Keratinocyte (primary cell): ENCODE results near the gene AQP2.

ENCODE experiments used
- EZH2 ChIP-seq: IDR thresholded peaks from one replicate; pipeline ENCODE4 v1.6.1; 2012; ENCODE audit warnings: inconsistent platforms, mild to moderate bottlenecking, low read length, moderate library complexity
- TF ChIP-seq, protein P1 (sequence below), 3 experiments: IDR thresholded peaks in 1 of 3; conservative IDR thresholded peaks in 1 of 3; optimal IDR thresholded peaks in 1 of 3; 2 replicates in 2 of 3; 3 replicates in 1 of 3; pipeline versions ENCODE3 to v1.5.1; 2011; ENCODE audit warnings: low read length in 3 of 3, mild to moderate bottlenecking in 3 of 3, moderate library complexity in 2 of 3, control low read depth in 1 of 3, inconsistent platforms in 1 of 3; ENCODE audit not compliant: insufficient read depth in 2 of 3; ENCODE audit errors: extremely low read depth in 1 of 3

DNA sequence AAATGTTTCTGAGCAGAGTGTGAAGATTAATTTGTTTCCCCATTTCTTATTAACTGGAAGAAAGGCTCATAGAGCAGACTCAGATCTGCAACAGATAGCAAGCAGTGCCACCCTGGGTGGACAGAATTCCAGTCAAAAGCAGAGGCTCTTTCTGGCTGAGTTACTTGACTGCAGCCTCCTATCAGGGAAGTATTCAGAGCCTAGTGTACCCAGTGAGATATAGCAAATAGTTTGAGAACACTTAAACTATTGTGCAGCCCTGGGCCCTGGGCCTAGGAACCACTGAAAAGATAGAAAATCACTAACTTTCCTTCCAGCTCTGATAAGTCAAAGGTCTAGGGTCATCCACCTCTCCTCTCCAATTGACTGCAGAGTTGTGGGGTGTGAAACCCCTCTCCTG, 11.2 kb upstream of the AQP2 start:
- TF ChIP-seq, protein P1, sequence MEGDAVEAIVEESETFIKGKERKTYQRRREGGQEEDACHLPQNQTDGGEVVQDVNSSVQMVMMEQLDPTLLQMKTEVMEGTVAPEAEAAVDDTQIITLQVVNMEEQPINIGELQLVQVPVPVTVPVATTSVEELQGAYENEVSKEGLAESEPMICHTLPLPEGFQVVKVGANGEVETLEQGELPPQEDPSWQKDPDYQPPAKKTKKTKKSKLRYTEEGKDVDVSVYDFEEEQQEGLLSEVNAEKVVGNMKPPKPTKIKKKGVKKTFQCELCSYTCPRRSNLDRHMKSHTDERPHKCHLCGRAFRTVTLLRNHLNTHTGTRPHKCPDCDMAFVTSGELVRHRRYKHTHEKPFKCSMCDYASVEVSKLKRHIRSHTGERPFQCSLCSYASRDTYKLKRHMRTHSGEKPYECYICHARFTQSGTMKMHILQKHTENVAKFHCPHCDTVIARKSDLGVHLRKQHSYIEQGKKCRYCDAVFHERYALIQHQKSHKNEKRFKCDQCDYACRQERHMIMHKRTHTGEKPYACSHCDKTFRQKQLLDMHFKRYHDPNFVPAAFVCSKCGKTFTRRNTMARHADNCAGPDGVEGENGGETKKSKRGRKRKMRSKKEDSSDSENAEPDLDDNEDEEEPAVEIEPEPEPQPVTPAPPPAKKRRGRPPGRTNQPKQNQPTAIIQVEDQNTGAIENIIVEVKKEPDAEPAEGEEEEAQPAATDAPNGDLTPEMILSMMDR (optimal IDR thresholded peaks at IDR 0.05 in 1 of 3, IDR thresholded peaks at IDR 0.05 in 1 of 3, conservative IDR thresholded peaks at IDR 0.05 in 1 of 3; ENCODE audit: extremely low read depth in 1 of 3, insufficient read depth in 2 of 3, low read length in 3 of 3): no peak
- no peak for TF ChIP-seq EZH2
